HL-60 (cell line): ENCODE results near the gene NUP98.

Experiments used
- CTCF ChIP-seq: IDR thresholded peaks from one replicate; pipeline ENCODE4 v1.5.1; 2011; ENCODE audit warnings: low read length, control low read depth, inconsistent platforms; ENCODE audit not compliant: insufficient read depth
- POLR2AphosphoS5 ChIP-seq: IDR thresholded peaks from 2 replicates; pipeline ENCODE4 v1.6.1; 2012; ENCODE audit warnings: low read depth
- REST ChIP-seq: IDR thresholded peaks from 2 replicates; pipeline ENCODE4 v1.6.1; 2012; ENCODE audit warnings: low read depth; ENCODE audit not compliant: insufficient replicate concordance

GRCh38 chr11:3700410-3700809, 96.9 kb downstream of the NUP98 start:
- TF ChIP-seq CTCF: no peak
- TF ChIP-seq POLR2AphosphoS5: no peak
- no peak for TF ChIP-seq REST
